SK-N-MC (cell line): ENCODE results near the gene ARHGAP31.

Source experiments
- EZH2 ChIP-seq: fragments of 200-600 bp; sonication (generic); IDR thresholded peaks from one replicate; pipeline ENCODE4 v1.6.1; 2017; ENCODE audit warnings: antibody characterized with exemption
- POLR2AphosphoS5 ChIP-seq: IDR thresholded peaks from 2 replicates; pipeline ENCODE4 v1.6.1; 2012; ENCODE audit warnings: mild to moderate bottlenecking, low read depth, low read length, borderline replicate concordance

GRCh38 chr3:119417771-119418512 is 123.8 kb downstream of the ARHGAP31 start:
- no peak for TF ChIP-seq EZH2
- no peak for TF ChIP-seq POLR2AphosphoS5
